GM12878 (cell line): ENCODE measurements around the gene SURF4. TPM values are rescaled to one million over a fixed set of nuclear protein-coding genes. Genes with fewer than 3 reads are reported as not detected.

Source experiments
- ATAC-seq: fragments of 200-7000 bp; cut with Tn5 transposase; 3 replicates; pipeline ENCODE4 v1.9.1; 2020; ENCODE audit warnings: mild to moderate bottlenecking, moderate library complexity
- BruUV-seq: library from RNA; stranded (reverse); fragments of 400-500 nt; replicated peaks from 2 replicates; lab custom pipeline; 2021; lab: Mats Ljungman, UMichigan
- CTCF ChIA-PET: fragments of 300-600 bp; sonication (Branson Sonifier 250); formaldehyde crosslinking; extraction: SDS; loops from one replicate; lab custom pipeline; 2021; ENCODE audit warnings: inconsistent platforms; lab: Yijun Ruan, JAX
- POLR2A ChIA-PET: fragments of 350-600 bp; formaldehyde crosslinking; extraction: SDS; loops from one replicate; lab custom pipeline; 2021; ENCODE audit warnings: inconsistent platforms; lab: Charles Lee
- RAD21 ChIA-PET: fragments of 300-600 bp; sonication (Branson Sonifier 250); formaldehyde crosslinking; loops from one replicate; lab custom pipeline; 2023; ENCODE audit warnings: antibody characterized with exemption; ENCODE audit not compliant: unreplicated experiment; lab: Charles Lee
- SMC1A ChIA-PET: fragments of 300-600 bp; sonication (Branson Sonifier 250); formaldehyde crosslinking; loops from one replicate; lab custom pipeline; 2023; ENCODE audit not compliant: unreplicated experiment, uncharacterized antibody; lab: Charles Lee
- DNase-seq: peaks from one replicate; pipeline ENCODE4 v3.0.0-alpha.2; 2011; ENCODE audit warnings: low read depth, low spot score
- FAIRE-seq: peaks from 3 replicates; lab custom pipeline; 2011; peaks lifted over from hg19 to GRCh38; lab: Jason Lieb, UNC
- H2AFZ ChIP-seq: 2 replicates; pipeline ENCODE4 v1.6.0; 2011; ENCODE audit warnings: low read depth, low read length, control low read depth; ENCODE audit not compliant: control insufficient read depth
- H3K27ac ChIP-seq: 2 replicates; pipeline ENCODE4 v1.5.1; 2011; ENCODE audit warnings: control low read depth; ENCODE audit not compliant: control insufficient read depth, insufficient read depth
- H3K27me3 ChIP-seq, 2 experiments: replicated peaks in 1 of 2; 2 replicates each; pipeline versions ENCODE4 v1.6.0 to v1.6.1; 2011; ENCODE audit warnings: low read length in 1 of 2; ENCODE audit not compliant: control insufficient read depth in 2 of 2, insufficient read depth in 2 of 2
- H3K36me3 ChIP-seq, 2 experiments: 2 replicates each; pipeline ENCODE4 v1.5.1; 2011; ENCODE audit warnings: low read length in 1 of 2; ENCODE audit not compliant: control insufficient read depth in 2 of 2, insufficient read depth in 2 of 2
- H3K4me1 ChIP-seq: 2 replicates; pipeline ENCODE4 v1.6.1; 2011; ENCODE audit warnings: mild to moderate bottlenecking, low read length, moderate library complexity, mixed read lengths; ENCODE audit not compliant: control insufficient read depth, insufficient read depth
- H3K4me2 ChIP-seq: 2 replicates; pipeline ENCODE4 v1.6.0; 2011; ENCODE audit warnings: control low read depth; ENCODE audit not compliant: control insufficient read depth, insufficient read depth
- H3K4me3 ChIP-seq: fragments of 200-600 bp; sonication (generic); 2 replicates; pipeline ENCODE4 v1.5.1; 2016
- H3K79me2 ChIP-seq: 2 replicates; pipeline ENCODE4 v1.6.0; 2011; ENCODE audit warnings: low read length; ENCODE audit not compliant: control insufficient read depth, insufficient read depth
- H3K9ac ChIP-seq: 2 replicates; pipeline ENCODE4 v1.8.0; 2011; ENCODE audit warnings: low read length, control low read depth, mixed read lengths; ENCODE audit not compliant: control insufficient read depth, insufficient read depth
- H3K9me3 ChIP-seq: replicated peaks from 3 replicates; pipeline ENCODE4 v1.5.1; 2011; ENCODE audit warnings: mild to moderate bottlenecking, low read length; ENCODE audit not compliant: control insufficient read depth, insufficient read depth
- H4K20me1 ChIP-seq: 2 replicates; pipeline ENCODE4 v1.6.0; 2011; ENCODE audit not compliant: control insufficient read depth, insufficient read depth
- ATF7 ChIP-seq: fragments of 450-650 bp; IDR thresholded peaks from 2 replicates; pipeline ENCODE4 v1.6.1; 2016; ENCODE audit warnings: low read depth, mild to moderate bottlenecking
- BCL11A ChIP-seq: IDR thresholded peaks from 2 replicates; pipeline ENCODE4 v1.6.1; 2011; ENCODE audit warnings: low read depth, low read length
- CHD2 ChIP-seq: IDR thresholded peaks from 2 replicates; pipeline ENCODE4 v1.6.1; 2011; ENCODE audit warnings: low read depth, low read length, improper control_type of control experiment, borderline replicate concordance
- GABPA ChIP-seq: IDR thresholded peaks from 2 replicates; pipeline ENCODE4 v1.6.1; 2014; ENCODE audit warnings: antibody characterized with exemption, low read depth, mild to moderate bottlenecking, inconsistent platforms
- IKZF1 ChIP-seq: fragments of 450-650 bp; conservative IDR thresholded peaks from 2 replicates; pipeline ENCODE4 v1.6.1; 2017; ENCODE audit warnings: antibody characterized with exemption, mild to moderate bottlenecking
- MXI1 ChIP-seq: fragments of 150-350 bp; IDR thresholded peaks from 2 replicates; pipeline ENCODE4 v1.6.1; 2011; ENCODE audit warnings: low read depth, mild to moderate bottlenecking, inconsistent platforms, low read length, improper control_type of control experiment
- NFYB ChIP-seq: IDR thresholded peaks from 2 replicates; pipeline ENCODE4 v1.6.1; 2011; ENCODE audit warnings: low read depth, mild to moderate bottlenecking, low read length, improper control_type of control experiment, moderate library complexity; ENCODE audit not compliant: insufficient read depth
- POLR2A ChIP-seq: IDR thresholded peaks from 2 replicates; pipeline ENCODE4 v1.6.1; 2011; ENCODE audit warnings: low read depth, mild to moderate bottlenecking, low read length
- SPI1 ChIP-seq: IDR thresholded peaks from 2 replicates; pipeline ENCODE4 v1.6.1; 2011; ENCODE audit warnings: low read depth, mild to moderate bottlenecking, low read length, moderate library complexity, borderline replicate concordance; ENCODE audit not compliant: insufficient read depth
- SUPT20H ChIP-seq: IDR thresholded peaks from 2 replicates; pipeline ENCODE4 v1.6.1; 2011; ENCODE audit warnings: low read depth, mild to moderate bottlenecking, low read length, moderate library complexity, borderline replicate concordance; ENCODE audit not compliant: control insufficient read depth
- SUZ12 ChIP-seq: fragments of 200-600 bp; sonication (generic); IDR thresholded peaks from one replicate; pipeline ENCODE4 v1.6.1; 2018; ENCODE audit warnings: antibody characterized with exemption, mild to moderate bottlenecking; ENCODE audit not compliant: unreplicated experiment
- YBX1 ChIP-seq: fragments of 450-650 bp; IDR thresholded peaks from 2 replicates; pipeline ENCODE4 v1.6.1; 2016; ENCODE audit warnings: antibody characterized with exemption
- ZBTB11 ChIP-seq: fragments of 450-650 bp; formaldehyde crosslinking; IDR thresholded peaks from 2 replicates; pipeline ENCODE4 v1.5.0; 2022; ENCODE audit warnings: mild to moderate bottlenecking, missing genetic modification characterization
- ZBTB33 ChIP-seq: fragments of 450-650 bp; IDR thresholded peaks from 2 replicates; pipeline ENCODE4 v1.6.1; 2017; ENCODE audit warnings: mild to moderate bottlenecking
- WGBS: methylation state at CpG from one replicate; pipeline ENCODE4 v1.1.6; 2016; ENCODE audit warnings: low lambda C conversion rate; ENCODE audit not compliant: insufficient replicate concordance, insufficient coverage; ENCODE audit errors: missing lambda C conversion rate; 5-methylcytosine and 5-hydroxymethylcytosine counted together
- in situ Hi-C: fragments of 300-500 bp; cut with MboI; formaldehyde crosslinking; loops from 9 replicates; pipeline ENCODE4 v1.14.3; 2018; ENCODE audit warnings: mixed read lengths
- intact Hi-C: fragments of 100-400 bp; cut with micrococcal nuclease; formaldehyde crosslinking; loops from one replicate; pipeline ENCODE4 v1.14.2; 2022; ENCODE audit not compliant: unreplicated experiment
- polyA plus RNA-seq, 11 experiments: library from polyadenylated mRNA; depleted of rRNA in 4 of 11; unstranded in 6 of 11; stranded (reverse) in 5 of 11; fragments of >200 nt; fragmentation: Nextera tagmentation in 4 of 11; fragmentation: Illumina TruSeq in 1 of 11; extraction: Ambion mirVana in 4 of 11; extraction: Trizol in 1 of 11; gene quantifications; 1 replicate in 1 of 11; 2 replicates in 10 of 11; pipeline versions ENCODE4 v1.2.1 to v1.2.3, GENCODE V29; 2011 to 2016; ENCODE audit warnings: inconsistent platforms in 2 of 11, missing spikeins in 2 of 11, low read depth in 1 of 11
- total RNA-seq, 4 experiments: library from RNA; depleted of rRNA in 3 of 4; stranded (reverse); fragments of >200 nt in 3 of 4; fragmentation: Illumina TruSeq in 1 of 4; extraction: Trizol in 1 of 4; gene quantifications; 2 replicates each; pipeline versions ENCODE4 v1.2.1 to v1.2.3, GENCODE V29; 2013 to 2021

Gene SURF4
- total and polyA plus RNA-seq, 10 of the 15 experiments (the other 5 are each of a cell fraction or from before 2014, with no cell fraction given): 6.4 to 134 (median 78.7) TPM

DNA sequence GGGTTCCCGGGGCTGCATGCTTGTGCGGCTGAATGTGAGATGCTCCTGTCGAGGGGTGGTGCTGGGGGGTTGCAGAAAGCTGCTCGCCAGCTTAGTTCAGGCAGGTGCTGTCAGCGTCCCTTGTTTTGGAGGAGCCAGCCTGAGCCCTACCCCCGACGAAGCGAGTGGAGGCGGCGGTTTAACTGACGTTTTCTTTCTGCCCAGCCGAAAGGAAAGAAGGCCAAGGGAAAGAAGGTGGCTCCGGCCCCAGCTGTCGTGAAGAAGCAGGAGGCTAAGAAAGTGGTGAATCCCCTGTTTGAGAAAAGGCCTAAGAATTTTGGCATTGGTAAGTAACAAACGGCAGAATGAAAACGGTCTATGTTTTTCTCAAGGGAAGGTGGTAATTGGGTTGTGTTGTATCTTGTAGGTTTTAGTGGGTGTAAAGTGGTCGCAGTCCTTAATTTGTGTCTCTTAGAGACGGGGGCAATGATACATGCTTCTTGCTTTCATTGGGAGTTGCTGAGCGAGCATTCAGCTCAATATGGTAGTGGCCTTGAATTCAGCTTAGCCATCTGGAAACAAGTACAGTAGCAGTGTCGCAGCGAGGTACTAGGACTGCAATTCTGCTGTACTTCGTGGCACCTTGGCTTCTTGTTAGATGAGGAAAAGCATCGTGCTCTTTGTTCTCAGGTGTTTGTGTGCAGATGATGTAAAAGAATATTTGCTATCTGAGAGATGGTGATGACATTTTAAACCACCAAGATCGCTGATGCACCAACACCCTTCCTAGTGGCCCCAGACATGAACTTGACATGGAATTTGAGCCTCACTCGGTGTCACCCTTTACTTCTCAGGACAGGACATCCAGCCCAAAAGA is 26.9 kb downstream of the SURF4 start (continued):
- TF ChIP-seq POLR2A (no peak; the same call in 1 of the 2 replicates), GABPA (no peak)

DNA sequence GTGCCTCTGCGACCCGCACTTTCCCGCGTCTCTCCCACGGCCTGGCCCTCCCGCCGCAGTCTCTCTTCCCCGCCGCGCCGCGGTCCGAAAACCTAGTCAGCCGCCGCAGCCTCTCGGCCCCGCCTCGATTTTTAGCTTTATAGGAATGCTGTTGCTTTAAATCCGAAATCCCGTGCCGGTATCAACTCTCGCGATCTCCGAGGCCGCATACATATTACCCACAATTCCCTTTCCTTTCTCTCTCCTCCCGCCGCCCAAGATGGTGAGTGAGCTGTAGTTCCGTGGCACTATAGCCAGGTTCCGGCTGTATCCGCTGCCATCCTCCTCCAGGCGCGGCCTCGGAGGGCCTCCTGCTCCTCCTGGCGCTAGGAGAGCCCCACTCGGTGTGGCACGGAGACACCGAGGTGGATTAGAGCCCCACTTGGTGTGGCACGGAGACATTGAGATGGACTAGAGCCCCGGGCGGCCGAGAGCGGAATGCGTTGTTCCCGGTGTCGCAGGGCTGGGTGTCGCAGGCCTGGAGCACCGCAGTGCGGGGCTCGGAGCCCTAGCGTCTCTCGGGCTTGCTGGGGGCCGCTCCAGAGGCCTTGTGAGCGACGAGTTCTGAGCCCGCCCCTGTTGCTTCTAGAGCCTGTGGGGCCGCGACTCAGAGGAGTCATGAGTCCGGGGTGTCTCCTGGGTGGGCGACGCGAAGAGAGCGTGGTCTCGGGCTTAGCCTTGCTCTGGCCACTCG is 27.7 kb downstream of the SURF4 start, which contains the start of the genes MED22 and RPL7A:
Gene MED22, minus strand, starts transcription at position 147 of the 733 bp plus-strand sequence. CDS start 1,469 bp downstream, outside the sequence.
Gene RPL7A, plus strand, starts transcription at position 234 of the 733 bp plus-strand sequence. Its CDS starts 26 bp downstream, at position 260.
- no TSS peak for BruUV-seq
- Histone ChIP-seq H3K27me3 (no peaks in the 10 kb centered on the region), H3K9ac (peak within 1 kb of the TSS; percentile 98), H3K36me3 (peaks cover 37 to 41% of the 10 kb centered on the region in 2 experiments), H2AFZ (peak within 1 kb of the TSS; percentile 49), H3K4me1 (peaks cover 12% of the 10 kb centered on the region), H3K4me2 (peak within 1 kb of the TSS; percentile 92), H3K27ac (peak within 1 kb of the TSS; percentile 96), H3K4me3 (peak within 1 kb of the TSS; percentile 100), H4K20me1 (no peaks in the 10 kb centered on the region; the same call in 1 of the 2 replicates), H3K9me3 (no peaks in the 10 kb centered on the region), H3K79me2 (peaks cover 47% of the 10 kb centered on the region)
- FAIRE-seq (peak; percentile 90), ATAC-seq (peak; percentile 84), DNase-seq (peak; percentile 91)
- ChIA-PET SMC1A (interaction anchor here (0.9 to 1.1 kb wide), 5 partner anchors 13 to 68 kb away, joined by 3 to 5 read pairs (median 4); partner anchors contain the start of gene STKLD1), POLR2A (interaction anchor here (0.6 to 2.9 kb wide), 10 partner anchors 9 to 202 kb away, joined by 3 to 13 read pairs (median 6); partner anchors contain the start of genes CACFD1, STKLD1, SURF1 and SURF2), CTCF (interaction anchor here (0.6 to 1.9 kb wide), 3 partner anchors 18 to 26 kb away, joined by 3 to 6 read pairs (median 4); no protein-coding TSS in a partner anchor), RAD21 (interaction anchor here (1.1 kb wide), 1 partner anchor 29 kb away, joined by 4 read pairs; the partner anchor contains the start of gene STKLD1)
- in situ Hi-C loops: no loop called here
- under 1% methylated on average over 53 of the region's 64 CpGs for WGBS
- intact Hi-C loops: loop anchor here (1.0 to 5.0 kb wide), 2 partner anchors 12 to 129 kb away; partner anchors contain the start of genes SLC2A6 and SURF6
- TF ChIP-seq YBX1: no peak
- TF ChIP-seq SPI1: no peak
- TF ChIP-seq IKZF1: peak; percentile 44
- TF ChIP-seq ZBTB11 (CRISPR knock-in tag): no peak
- no peak for TF ChIP-seq SUZ12
- no peak for TF ChIP-seq NFYB
- TF ChIP-seq ZBTB33: 0 out of 2 replicates have a peak, but pooled peaks have one; percentile 5
- peak; percentile 31; the same call in 1 of the 2 replicates for TF ChIP-seq ATF7
- no peak for TF ChIP-seq SUPT20H
- peak; percentile 80; the same call in 1 of the 2 replicates for TF ChIP-seq MXI1
- TF ChIP-seq BCL11A: no peak
- TF ChIP-seq CHD2: peak; percentile 99
